ENCODE data around the gene GPRIN2. TPM values are rescaled to one million over a fixed set of nuclear protein-coding genes. Genes with fewer than 3 reads are reported as not detected.

GPRIN2 gene
- total and polyA plus RNA-seq, 7 experiments from 2014 or later: not detected

- Histone ChIP-seq H3K4me3 (ENCODE audit: low read length) (no peak overlapping the region), H3K9me3 (ENCODE audit: control insufficient read depth in 2 of 3, low read length in 3 of 3) (no peaks in the 10 kb centered on the region), H3K4me1 (ENCODE audit: control insufficient read depth in 2 of 2, insufficient read depth in 2 of 2, low read length in 2 of 2) (no peaks in the 10 kb centered on the region), H3K27me3 (ENCODE audit: control insufficient read depth in 2 of 2, insufficient read depth in 2 of 2, low read length in 2 of 2) (no peaks in the 10 kb centered on the region), H3K36me3 (ENCODE audit: control insufficient read depth in 2 of 3, insufficient read depth in 3 of 3, low read length in 3 of 3) (no peaks in the 10 kb centered on the region), H3K27ac (ENCODE audit: low read depth, low read length) (no peak overlapping the region)
- peak overlapping the region in 1 of 9 donors; percentile 21 for H3K27ac Mint-ChIP-seq
- ATAC-seq: no peak
- H3K36me3 Mint-ChIP-seq: peaks cover 0 to 5% (median 0%) of the 10 kb centered on the region in 5 donors
- peak overlapping the region in 6 of 10 donors; percentile 3 to 60 (median 40) for H3K4me3 Mint-ChIP-seq
- H3K27me3 Mint-ChIP-seq: peaks cover 39 to 68% (median 54%) of the 10 kb centered on the region in 5 donors
- H3K4me1 Mint-ChIP-seq: peaks cover 0 to 17% (median 8%) of the 10 kb centered on the region in 7 donors
- DNase-seq: peak in 1 of 9 donors; percentile 7
- peaks cover 0 to 2% (median 0%) of the 10 kb centered on the region in 11 donors for H3K9me3 Mint-ChIP-seq
- CTCF ChIA-PET: no interaction called here
- POLR2A ChIA-PET: no interaction called here
- intact Hi-C loops (cut with micrococcal nuclease): no loop called here
These were observed 15.9 kb downstream of the GPRIN2 start for GRCh38 chr10:46540412-46541016.

- ATAC-seq (no peak), DNase-seq (no peak)
- intact Hi-C loops (cut with micrococcal nuclease): no loop called here
- Histone ChIP-seq H3K4me3 (ENCODE audit: low read length) (no peak overlapping the region), H3K27ac (ENCODE audit: low read depth, low read length) (no peak overlapping the region), H3K9me3 (ENCODE audit: control insufficient read depth in 2 of 3, low read length in 3 of 3) (no peaks in the 10 kb centered on the region), H3K27me3 (ENCODE audit: control insufficient read depth in 2 of 2, insufficient read depth in 2 of 2, low read length in 2 of 2) (no peaks in the 10 kb centered on the region), H3K36me3 (ENCODE audit: control insufficient read depth in 2 of 3, insufficient read depth in 3 of 3, low read length in 3 of 3) (no peaks in the 10 kb centered on the region), H3K4me1 (ENCODE audit: control insufficient read depth in 2 of 2, insufficient read depth in 2 of 2, low read length in 2 of 2) (no peaks in the 10 kb centered on the region)
- Mint-ChIP-seq H3K27me3 (peaks cover 39 to 68% (median 54%) of the 10 kb centered on the region in 5 donors), H3K36me3 (peaks cover 0 to 5% (median 0%) of the 10 kb centered on the region in 5 donors), H3K4me3 (peak overlapping the region in 3 of 10 donors; percentile 2 to 60 (median 57)), H3K4me1 (peaks cover 0 to 17% (median 8%) of the 10 kb centered on the region in 7 donors), H3K9me3 (peaks cover 0 to 2% (median 0%) of the 10 kb centered on the region in 11 donors), H3K27ac (peak overlapping the region in 1 of 9 donors; percentile 21)
- POLR2A ChIA-PET: no interaction called here
- CTCF ChIA-PET: no interaction called here
These were observed 16.7 kb downstream of the GPRIN2 start for GRCh38 chr10:46539596-46540411.

GRCh38 chr10:46538717-46539426 lies 17.6 kb downstream of the GPRIN2 start:
- peaks cover 39 to 64% (median 54%) of the 10 kb centered on the region in 5 donors for H3K27me3 Mint-ChIP-seq
- H3K27ac Mint-ChIP-seq: no peak overlapping the region
- no peak overlapping the region for H3K4me3 ChIP-seq (ENCODE audit: low read length)
- H3K36me3 ChIP-seq (ENCODE audit: control insufficient read depth in 2 of 3, insufficient read depth in 3 of 3, low read length in 3 of 3): no peaks in the 10 kb centered on the region
- peaks cover 0 to 5% (median 0%) of the 10 kb centered on the region in 5 donors for H3K36me3 Mint-ChIP-seq
- H3K4me3 Mint-ChIP-seq: no peak overlapping the region
- ATAC-seq (no peak), DNase-seq (no peak)
- POLR2A ChIA-PET: no interaction called here
- H3K27me3 ChIP-seq (ENCODE audit: control insufficient read depth in 2 of 2, insufficient read depth in 2 of 2, low read length in 2 of 2): no peaks in the 10 kb centered on the region
- peaks cover 0 to 2% (median 0%) of the 10 kb centered on the region in 11 donors for H3K9me3 Mint-ChIP-seq
- H3K27ac ChIP-seq (ENCODE audit: low read depth, low read length): no peak overlapping the region
- intact Hi-C loops (cut with micrococcal nuclease): no loop called here
- H3K9me3 ChIP-seq (ENCODE audit: control insufficient read depth in 2 of 3, low read length in 3 of 3): no peaks in the 10 kb centered on the region
- CTCF ChIA-PET: no interaction called here
- H3K4me1 ChIP-seq (ENCODE audit: control insufficient read depth in 2 of 2, insufficient read depth in 2 of 2, low read length in 2 of 2): no peaks in the 10 kb centered on the region
- H3K4me1 Mint-ChIP-seq: peaks cover 0 to 17% (median 8%) of the 10 kb centered on the region in 7 donors

- H3K36me3 Mint-ChIP-seq: peaks cover 0 to 5% (median 0%) of the 10 kb centered on the region in 5 donors
- no peaks in the 10 kb centered on the region for H3K9me3 ChIP-seq (ENCODE audit: control insufficient read depth in 2 of 3, low read length in 3 of 3)
- no peak overlapping the region for H3K4me3 ChIP-seq (ENCODE audit: low read length)
- H3K27ac Mint-ChIP-seq: no peak overlapping the region
- H3K9me3 Mint-ChIP-seq: peaks cover 0 to 2% (median 0%) of the 10 kb centered on the region in 11 donors
- H3K27me3 Mint-ChIP-seq: peaks cover 38 to 60% (median 52%) of the 10 kb centered on the region in 5 donors
- no peak overlapping the region for H3K4me3 Mint-ChIP-seq
- intact Hi-C loops (cut with micrococcal nuclease): no loop called here
- no peaks in the 10 kb centered on the region for H3K4me1 ChIP-seq (ENCODE audit: control insufficient read depth in 2 of 2, insufficient read depth in 2 of 2, low read length in 2 of 2)
- POLR2A ChIA-PET: no interaction called here
- DNase-seq: no peak
- no peak for ATAC-seq
- H3K4me1 Mint-ChIP-seq: peaks cover 0 to 17% (median 8%) of the 10 kb centered on the region in 7 donors
- H3K36me3 ChIP-seq (ENCODE audit: control insufficient read depth in 2 of 3, insufficient read depth in 3 of 3, low read length in 3 of 3): no peaks in the 10 kb centered on the region
- CTCF ChIA-PET: no interaction called here
- H3K27ac ChIP-seq (ENCODE audit: low read depth, low read length): no peak overlapping the region
- H3K27me3 ChIP-seq (ENCODE audit: control insufficient read depth in 2 of 2, insufficient read depth in 2 of 2, low read length in 2 of 2): no peaks in the 10 kb centered on the region
These were observed 18.3 kb downstream of the GPRIN2 start for GRCh38 chr10:46538155-46538554.

GRCh38 chr10:46537309-46537708 lies 19.1 kb downstream of the GPRIN2 start:
- DNase-seq (no peak), ATAC-seq (no peak)
- no peaks in the 10 kb centered on the region for H3K27me3 ChIP-seq (ENCODE audit: control insufficient read depth in 2 of 2, insufficient read depth in 2 of 2, low read length in 2 of 2)
- CTCF ChIA-PET: no interaction called here
- Mint-ChIP-seq H3K4me1 (peaks cover 0 to 15% (median 8%) of the 10 kb centered on the region in 7 donors), H3K27me3 (peaks cover 30 to 52% (median 46%) of the 10 kb centered on the region in 5 donors), H3K36me3 (peaks cover 0 to 5% (median 0%) of the 10 kb centered on the region in 5 donors), H3K9me3 (peaks cover 0 to 2% (median 0%) of the 10 kb centered on the region in 11 donors), H3K4me3 (no peak overlapping the region), H3K27ac (no peak overlapping the region)
- no peaks in the 10 kb centered on the region for H3K4me1 ChIP-seq (ENCODE audit: control insufficient read depth in 2 of 2, insufficient read depth in 2 of 2, low read length in 2 of 2)
- no peaks in the 10 kb centered on the region for H3K9me3 ChIP-seq (ENCODE audit: control insufficient read depth in 2 of 3, low read length in 3 of 3)
- intact Hi-C loops (cut with micrococcal nuclease): no loop called here
- no peak overlapping the region for H3K27ac ChIP-seq (ENCODE audit: low read depth, low read length)
- H3K36me3 ChIP-seq (ENCODE audit: control insufficient read depth in 2 of 3, insufficient read depth in 3 of 3, low read length in 3 of 3): no peaks in the 10 kb centered on the region
- no peak overlapping the region for H3K4me3 ChIP-seq (ENCODE audit: low read length)
- POLR2A ChIA-PET: no interaction called here

DNA sequence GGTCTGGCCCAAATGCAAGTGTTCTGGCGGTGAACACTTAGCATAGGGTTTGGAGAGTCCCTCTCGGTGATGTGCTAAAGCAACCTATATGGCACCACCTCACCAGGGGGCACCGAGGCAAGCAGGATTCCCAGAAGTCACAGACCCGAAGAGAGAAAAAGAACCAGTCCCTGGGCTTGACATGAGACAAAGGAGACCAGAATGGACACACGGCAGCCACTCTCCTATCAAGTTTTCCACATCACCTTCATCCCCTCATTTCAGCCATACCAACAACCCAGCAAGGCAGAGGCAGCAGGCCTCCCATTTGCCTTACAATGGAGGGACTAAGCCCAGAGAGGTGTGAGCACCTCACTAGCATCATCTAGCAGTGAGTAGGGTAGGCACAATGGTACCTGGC lies 19.7 kb downstream of the GPRIN2 start:
- Mint-ChIP-seq H3K4me3 (no peak overlapping the region), H3K36me3 (peaks cover 0 to 5% (median 0%) of the 10 kb centered on the region in 5 donors), H3K9me3 (peaks cover 0 to 2% (median 0%) of the 10 kb centered on the region in 11 donors), H3K4me1 (peaks cover 0 to 11% (median 8%) of the 10 kb centered on the region in 7 donors), H3K27ac (no peak overlapping the region), H3K27me3 (peaks cover 27 to 52% (median 41%) of the 10 kb centered on the region in 5 donors)
- Histone ChIP-seq H3K4me3 (ENCODE audit: low read length) (no peak overlapping the region), H3K27me3 (ENCODE audit: control insufficient read depth in 2 of 2, insufficient read depth in 2 of 2, low read length in 2 of 2) (no peaks in the 10 kb centered on the region), H3K27ac (ENCODE audit: low read depth, low read length) (no peak overlapping the region), H3K4me1 (ENCODE audit: control insufficient read depth in 2 of 2, insufficient read depth in 2 of 2, low read length in 2 of 2) (no peaks in the 10 kb centered on the region), H3K9me3 (ENCODE audit: control insufficient read depth in 2 of 3, low read length in 3 of 3) (no peaks in the 10 kb centered on the region), H3K36me3 (ENCODE audit: control insufficient read depth in 2 of 3, insufficient read depth in 3 of 3, low read length in 3 of 3) (no peaks in the 10 kb centered on the region)
- POLR2A ChIA-PET: no interaction called here
- CTCF ChIA-PET: no interaction called here
- intact Hi-C loops (cut with micrococcal nuclease): no loop called here
- no peak for DNase-seq
- ATAC-seq: no peak

Measured in naive thymus-derived CD4-positive, alpha-beta T cell (primary cell).